Measurements from ENCODE around the gene MRPL32.
"Not testable (repeated sequence)": the region's sequence is repeated elsewhere in the genome, so short reads cannot be mapped to it uniquely, and the experiment has no call there.

MRPL32 gene

DNA sequence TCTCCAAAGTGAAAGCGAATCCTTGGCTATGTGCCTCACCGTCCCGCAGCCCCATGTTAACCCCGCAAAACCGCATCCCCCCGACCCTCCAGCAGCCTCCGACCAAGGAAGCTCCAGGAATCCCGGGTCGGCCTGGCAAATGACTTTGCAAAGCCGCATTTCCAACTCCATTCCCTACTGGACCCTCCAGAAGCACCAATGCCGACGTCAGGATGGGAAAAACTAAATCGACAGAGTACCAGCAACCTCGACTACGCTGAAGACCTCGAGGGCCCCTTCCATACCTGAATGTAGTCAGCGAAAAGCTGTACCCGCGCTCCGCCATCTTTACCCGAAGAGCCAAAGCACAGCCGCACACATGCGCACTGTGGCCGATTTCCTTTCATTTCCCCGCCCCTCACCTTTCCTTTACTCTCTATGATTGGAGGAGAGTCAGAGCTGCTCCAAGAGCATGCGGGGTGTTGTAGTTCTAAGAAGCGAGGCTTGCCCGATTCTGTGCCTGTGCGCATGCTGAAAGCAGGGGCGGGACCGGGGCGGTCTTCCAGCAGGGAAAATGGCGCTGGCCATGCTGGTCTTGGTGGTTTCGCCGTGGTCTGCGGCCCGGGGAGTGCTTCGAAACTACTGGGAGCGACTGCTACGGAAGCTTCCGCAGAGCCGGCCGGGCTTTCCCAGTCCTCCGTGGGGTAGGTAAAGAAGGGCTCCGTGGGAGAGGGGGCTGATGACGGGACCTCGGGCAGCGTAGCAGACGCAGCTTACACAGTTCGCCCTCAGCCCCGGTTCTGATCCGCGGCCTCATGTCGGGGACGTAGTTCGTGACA, at the start of gene MRPL32, which contains the start of gene PSMA2:
Gene MRPL32 (plus strand): TSS at position 543 of the 818 bp plus-strand sequence. CDS start 11 bp downstream, at position 554.
Gene PSMA2 (minus strand): TSS at position 341 of the 818 bp plus-strand sequence. CDS start 16 bp downstream, at position 325.
- peak; percentile 99 for ATAC-seq

- no peak for ATAC-seq
These were observed 48.2 kb upstream of the MRPL32 start for GRCh38 chr7:42883950-42884349.

DNA sequence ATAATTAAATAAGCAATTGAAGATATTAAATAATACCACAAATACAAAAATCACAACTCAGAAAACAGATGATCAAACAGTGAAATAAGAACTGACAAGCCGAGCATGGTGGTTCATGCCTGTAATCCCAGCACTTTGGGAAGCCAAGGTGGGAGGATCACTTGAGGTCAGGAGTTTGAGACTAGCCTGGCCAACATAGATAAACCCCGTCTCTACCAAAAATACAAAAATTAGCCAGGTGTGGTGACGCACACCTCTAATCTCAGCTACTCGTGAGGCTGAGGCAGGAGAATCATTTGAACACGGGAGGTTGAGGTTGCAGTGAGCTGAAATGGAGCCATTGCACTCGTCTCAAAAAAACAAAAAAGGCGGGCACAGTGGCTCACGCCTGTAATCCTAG, 47.0 kb upstream of the MRPL32 start:
- not testable (repeated sequence) for ATAC-seq

GRCh38 chr7:42886129-42886528, 46.0 kb upstream of the MRPL32 start:
- ATAC-seq: no peak

DNA sequence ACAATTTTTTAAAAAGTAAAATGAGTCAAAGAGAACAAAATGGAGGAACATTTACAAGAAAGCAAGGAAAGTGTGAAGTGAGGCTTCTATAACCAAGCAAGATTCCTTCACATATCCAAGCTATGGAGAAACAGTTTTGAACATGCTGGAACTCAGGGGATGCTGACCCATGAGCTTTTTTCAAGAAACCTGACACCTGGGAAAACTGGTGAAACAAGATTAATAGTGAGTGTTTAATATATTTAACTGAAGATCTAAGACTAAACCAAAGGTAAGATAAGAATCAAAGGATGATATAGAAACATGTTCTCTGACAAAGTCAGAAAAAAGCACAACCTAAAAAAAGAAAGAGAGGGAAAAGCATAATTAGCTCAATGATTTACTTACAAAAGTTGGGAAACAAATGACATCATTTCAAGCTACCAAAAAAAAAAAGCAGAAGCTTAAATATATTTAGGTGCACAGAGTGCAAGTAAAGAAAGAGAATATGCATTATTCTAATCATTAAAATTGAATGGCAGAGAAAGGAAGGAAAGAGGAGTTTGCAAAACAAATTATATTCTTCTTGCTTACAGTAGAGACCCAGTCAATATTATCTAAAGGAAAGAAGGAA, 45.2 kb upstream of the MRPL32 start:
- no peak for ATAC-seq

- ATAC-seq: no peak
These were observed 38.6 kb upstream of the MRPL32 start for GRCh38 chr7:42893346-42894240.

GRCh38 chr7:42900842-42901241, 31.3 kb upstream of the MRPL32 start:
- ATAC-seq: no peak

DNA sequence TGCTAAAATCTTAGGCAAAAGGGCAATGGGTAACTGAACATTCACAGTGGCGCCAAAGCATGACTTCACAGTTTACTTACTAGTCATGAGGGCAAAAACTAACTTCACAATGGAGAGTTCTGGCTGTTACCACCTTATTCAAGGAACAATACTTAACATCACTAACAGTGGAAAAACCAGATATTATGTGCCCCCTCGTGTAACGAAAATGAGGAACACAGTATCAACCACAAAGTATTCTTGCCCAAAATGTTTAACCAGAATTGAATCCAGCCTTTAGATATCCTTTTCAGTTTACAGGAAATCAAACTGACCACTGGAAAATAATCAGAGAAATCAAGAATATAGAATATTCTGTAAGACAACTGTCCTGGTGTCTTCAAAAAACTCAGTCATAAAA, 29.8 kb upstream of the MRPL32 start:
- no peak for ATAC-seq

DNA sequence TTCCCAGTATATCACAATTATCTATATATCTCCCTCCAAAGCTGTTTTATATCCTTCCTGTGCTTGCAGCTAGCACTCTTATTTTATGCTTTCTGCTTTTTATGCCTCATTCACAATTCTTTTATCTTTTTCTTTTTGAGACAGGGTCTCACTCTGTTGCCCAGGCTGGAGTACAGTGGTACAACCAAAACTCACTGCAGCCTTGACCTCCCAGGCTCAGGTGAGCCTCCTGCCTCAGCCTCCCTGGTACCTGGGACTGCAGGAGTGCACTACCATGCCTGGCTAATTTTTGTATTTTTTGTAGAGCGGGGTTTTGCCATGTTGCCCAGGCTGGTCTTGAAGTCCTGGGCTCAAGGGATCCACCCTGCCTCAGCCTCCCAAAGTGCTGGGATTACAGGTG, 26.0 kb upstream of the MRPL32 start:
- ATAC-seq: no peak

- no peak for ATAC-seq
These were observed 24.9 kb upstream of the MRPL32 start for GRCh38 chr7:42907316-42907715.

- no peak for ATAC-seq
These were observed 21.9 kb upstream of the MRPL32 start for GRCh38 chr7:42910306-42910705.

GRCh38 chr7:42911454-42912447, 20.4 kb upstream of the MRPL32 start, which contains the start of gene C7orf25:
TSS of gene C7orf25 (minus strand) at chr7:42912070. CDS start at chr7:42910900, 1,170 bp downstream.
- peak; percentile 94 to 96 for ATAC-seq

DNA sequence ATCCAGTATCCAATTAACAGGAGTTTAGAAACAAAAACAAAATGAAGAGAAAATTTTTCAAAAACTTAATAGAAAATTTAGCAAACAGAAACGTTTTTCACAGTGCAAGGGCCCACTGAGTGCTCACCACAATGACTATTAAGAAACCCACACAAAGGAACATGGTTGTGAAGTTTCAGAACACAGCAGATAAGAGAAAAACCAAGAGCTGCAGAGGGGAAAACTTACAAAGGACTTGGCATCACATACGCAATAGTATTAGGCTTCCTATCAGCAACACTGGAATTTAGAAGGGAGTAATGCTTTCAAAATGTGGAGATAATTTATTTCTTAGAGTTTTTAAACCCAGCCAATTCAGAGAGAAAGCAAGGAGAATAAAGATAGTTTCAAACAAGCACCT, 18.6 kb upstream of the MRPL32 start:
- ATAC-seq: no peak

DNA sequence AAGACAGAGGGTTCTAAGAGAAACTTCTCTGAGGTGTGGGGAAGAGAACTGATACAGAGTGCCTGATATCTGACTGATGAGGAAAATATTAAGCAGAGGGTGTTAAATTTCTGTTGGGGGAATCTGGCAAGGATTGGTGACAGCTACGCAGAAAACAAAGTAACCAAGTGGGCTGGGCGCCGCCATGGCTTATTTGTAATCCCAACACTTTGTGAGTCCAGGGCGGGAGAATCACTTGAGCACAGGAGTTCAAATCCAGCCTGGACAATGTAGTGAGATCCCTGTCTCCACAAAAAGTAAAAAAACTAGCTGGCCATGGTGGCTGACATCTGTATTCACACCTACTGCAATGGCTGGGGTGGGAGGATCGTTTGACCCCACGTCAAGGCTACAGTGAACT, 18.2 kb upstream of the MRPL32 start:
- no peak for ATAC-seq

GRCh38 chr7:42914421-42915045, 17.6 kb upstream of the MRPL32 start:
- no peak for ATAC-seq

DNA sequence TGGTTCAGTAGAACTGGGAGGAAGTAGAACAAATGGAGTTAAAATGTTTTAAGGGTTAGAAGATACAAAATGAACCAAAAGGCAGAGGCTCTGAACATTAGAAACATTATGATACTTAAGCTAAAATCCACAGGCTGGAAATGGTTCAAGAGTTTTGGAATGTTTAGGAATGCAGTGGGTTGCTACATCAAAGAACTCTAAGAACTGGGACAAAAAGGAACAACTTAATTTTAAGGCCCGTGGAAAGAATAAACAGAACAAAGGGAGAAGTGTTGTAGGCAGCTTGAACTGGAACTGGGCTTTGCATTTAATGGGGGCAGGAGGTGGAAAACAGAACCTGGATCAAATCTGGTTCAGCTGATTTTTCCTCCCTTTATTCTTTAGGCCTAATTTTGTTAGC, 16.8 kb upstream of the MRPL32 start:
- ATAC-seq: no peak

DNA sequence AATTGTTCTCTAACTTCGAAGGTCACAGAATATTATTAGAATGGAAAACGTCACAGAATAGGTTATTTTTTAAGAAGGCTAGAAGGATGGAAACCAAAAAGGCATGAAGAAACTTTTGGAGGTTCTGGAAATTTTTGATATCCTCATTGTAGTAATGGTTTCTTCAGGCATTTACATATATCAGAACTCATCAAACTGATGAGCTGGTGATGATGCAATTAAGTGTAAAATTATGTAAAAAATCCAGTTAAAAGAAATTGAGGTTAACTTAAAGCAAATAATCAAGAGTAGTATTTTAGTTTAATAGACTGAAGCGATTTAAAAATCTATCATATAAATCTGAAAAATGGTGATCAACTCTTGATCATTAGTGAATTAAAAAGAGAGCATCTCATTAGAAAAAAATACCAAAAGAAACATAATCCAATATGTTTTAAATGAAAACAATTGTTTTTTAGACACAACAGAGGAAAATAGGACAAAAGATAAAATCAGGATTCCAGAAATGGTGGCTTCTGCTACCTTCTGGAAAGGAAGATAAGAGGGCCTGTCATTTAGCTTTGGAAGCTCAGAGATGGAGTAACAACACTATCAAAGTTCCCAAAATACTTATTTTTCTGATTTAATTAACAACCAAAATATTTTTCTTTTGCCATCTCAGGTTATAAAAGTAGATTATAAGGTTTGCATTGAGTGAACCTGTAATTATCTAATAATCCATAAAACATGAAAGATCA, 10.0 kb upstream of the MRPL32 start:
- no peak for ATAC-seq

DNA sequence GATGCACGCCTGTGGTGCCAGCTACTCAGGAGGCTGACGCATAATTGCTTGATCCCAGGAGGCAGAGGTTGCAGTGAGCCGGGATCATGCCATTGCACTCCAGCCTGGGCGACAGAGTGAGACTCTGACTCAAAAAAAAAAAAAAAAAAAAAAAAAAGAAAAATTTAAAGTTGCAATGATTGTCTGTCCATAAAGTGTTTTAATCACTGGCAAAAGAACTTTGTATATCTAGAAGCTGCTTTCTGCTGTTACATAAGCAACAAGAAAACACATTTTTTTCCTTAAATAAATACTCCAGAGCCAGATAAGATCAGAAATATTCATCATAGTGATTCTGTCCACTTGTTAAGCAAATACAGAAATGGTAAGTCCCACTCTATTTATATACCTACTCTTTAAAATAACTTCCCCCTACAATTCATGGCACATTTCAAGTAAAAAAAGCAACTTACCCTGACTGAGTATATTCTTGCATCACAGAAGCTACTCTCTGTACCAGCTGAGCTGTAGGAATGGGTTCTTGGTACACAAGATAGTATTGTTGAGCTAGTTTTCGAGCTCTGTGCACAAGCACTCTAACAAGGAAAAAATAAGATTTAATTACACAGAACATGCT, 7.8 kb upstream of the MRPL32 start:
- ATAC-seq: no peak

- ATAC-seq: no peak
These were observed 6.5 kb upstream of the MRPL32 start for GRCh38 chr7:42925630-42926029.

GRCh38 chr7:42926204-42926603, 6.0 kb upstream of the MRPL32 start:
- no peak for ATAC-seq
